Fibroblast of skin of scalp (primary cell): ENCODE results near the gene AKAP9.
"Not testable (repeated sequence)": the region's sequence is repeated elsewhere in the genome, so short reads cannot be mapped to it uniquely, and the experiment has no call there.

ENCODE experiments used
- DNase-seq: peaks from one replicate; pipeline ENCODE4 v3.0.0-alpha.2; 2013

Gene AKAP9

GRCh38 chr7:92071032-92071431 is 130.4 kb downstream of the AKAP9 start:
- no peak for DNase-seq

GRCh38 chr7:92072121-92072520 is 131.5 kb downstream of the AKAP9 start:
- DNase-seq, result no peak

- DNase-seq, result no peak
Measured at GRCh38 chr7:92072708-92073107, 132.0 kb downstream of the AKAP9 start.

GRCh38 chr7:92075455-92076158 is 134.9 kb downstream of the AKAP9 start:
- DNase-seq, result no peak

DNA sequence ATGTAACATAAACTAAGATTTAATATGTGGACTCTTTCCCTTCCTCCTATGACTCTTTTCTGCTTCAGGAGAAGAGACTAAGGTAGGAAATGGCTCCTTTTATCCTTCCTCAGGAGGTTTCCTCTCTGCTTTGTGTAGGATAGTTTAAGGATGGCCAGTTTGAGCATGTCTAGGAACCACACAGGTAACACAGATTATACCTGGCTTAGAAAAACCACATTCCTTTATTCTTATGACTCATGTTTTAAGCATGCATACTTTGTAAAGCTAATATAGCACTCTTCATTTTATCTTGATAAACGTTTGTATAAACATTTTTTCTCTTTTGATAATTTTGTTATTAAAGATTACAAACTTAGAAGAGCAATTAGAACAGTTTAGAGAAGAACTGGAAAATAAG is 135.8 kb downstream of the AKAP9 start:
- DNase-seq, result no peak

- not testable (repeated sequence) for DNase-seq
Measured at GRCh38 chr7:92083922-92084321, 143.3 kb downstream of the AKAP9 start.

DNA sequence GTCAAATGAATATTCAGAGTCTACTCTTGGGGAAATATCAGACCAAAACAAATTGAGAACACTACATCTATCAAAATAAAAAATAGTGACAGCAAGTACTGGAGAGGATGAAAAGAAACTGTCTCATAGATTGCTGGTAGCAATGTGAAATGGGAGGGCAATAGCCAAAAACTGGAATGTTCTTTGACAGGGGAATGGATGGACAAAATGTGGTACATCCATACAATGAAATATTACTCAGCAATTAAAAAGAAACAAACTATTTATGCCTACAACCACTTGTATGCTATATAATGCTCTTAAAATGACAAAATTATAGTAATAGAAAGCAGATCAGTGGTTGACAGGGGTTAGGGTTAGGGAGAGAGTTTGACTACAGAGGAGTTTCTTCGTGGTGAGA is 147.6 kb downstream of the AKAP9 start:
- no peak for DNase-seq

DNA sequence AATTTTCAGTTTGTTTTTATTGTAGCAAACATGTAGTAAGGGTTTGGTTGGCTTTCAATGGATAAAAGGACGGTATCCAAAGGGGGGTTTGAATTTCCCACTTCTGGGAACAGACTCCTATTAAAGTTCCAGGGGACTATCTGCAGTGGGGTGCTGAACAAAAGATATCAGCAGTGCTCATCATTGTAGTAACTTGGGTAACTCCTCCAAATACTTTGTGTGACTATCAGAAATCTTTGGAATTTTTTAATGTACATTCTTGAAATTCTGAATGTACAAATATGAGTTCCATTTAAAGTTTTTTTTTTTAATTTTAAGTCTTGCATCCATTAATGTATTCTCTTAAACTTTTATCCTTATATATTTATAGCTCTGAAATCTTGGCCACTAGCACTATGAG is 151.5 kb downstream of the AKAP9 start:
- DNase-seq, result peak; percentile 42

DNA sequence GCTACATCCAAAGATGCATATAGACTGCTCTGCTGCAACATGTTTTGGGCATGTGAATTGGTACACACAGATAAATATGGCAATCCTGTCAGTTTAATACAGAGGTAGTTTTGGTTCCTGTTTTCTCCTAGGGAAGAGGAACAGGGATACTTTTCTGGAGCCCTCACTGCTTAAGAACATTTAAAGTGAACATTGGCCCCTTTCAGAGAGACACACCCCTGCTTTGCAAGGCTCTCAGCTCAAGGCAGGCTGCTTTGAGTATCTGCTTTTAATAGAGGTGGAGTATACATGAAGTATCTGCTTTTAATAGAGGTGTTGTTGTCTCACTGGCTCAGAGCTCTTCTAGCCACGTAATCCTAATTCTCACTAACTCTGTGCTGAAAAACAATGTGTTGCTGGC is 154.7 kb downstream of the AKAP9 start:
- no peak for DNase-seq

DNA sequence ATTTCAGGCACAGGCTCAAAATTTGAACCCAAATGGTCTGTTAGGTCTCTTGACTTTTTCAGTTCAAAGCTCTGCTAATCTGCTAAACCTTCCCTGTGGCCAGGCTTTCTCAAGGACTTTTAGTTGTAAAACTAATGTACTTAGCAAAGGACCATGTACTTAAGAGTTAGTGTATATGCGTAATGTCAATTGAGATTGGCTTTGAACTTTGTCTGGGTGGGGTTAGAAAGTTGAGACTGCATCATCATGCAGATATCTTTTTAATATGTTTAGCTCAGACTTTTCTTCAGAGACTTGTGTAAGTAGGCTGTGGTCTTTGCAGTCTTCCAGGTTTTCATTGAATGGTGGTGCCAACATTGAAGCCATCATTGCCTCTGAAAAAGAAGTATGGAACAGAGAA is 159.9 kb downstream of the AKAP9 start:
- no peak for DNase-seq

GRCh38 chr7:92102862-92103261 is 162.2 kb downstream of the AKAP9 start:
- DNase-seq, result peak; percentile 7

- DNase-seq, result no peak
Measured at GRCh38 chr7:92108821-92109220, 168.2 kb downstream of the AKAP9 start.

GRCh38 chr7:92110857-92111256 is 170.2 kb downstream of the AKAP9 start:
- no peak for DNase-seq

GRCh38 chr7:92115821-92116220 is 175.2 kb downstream of the AKAP9 start:
- no peak for DNase-seq

- no peak for DNase-seq
Measured at GRCh38 chr7:92116949-92117348, 176.3 kb downstream of the AKAP9 start.

- no peak for DNase-seq
Measured at GRCh38 chr7:92119213-92119759, 178.6 kb downstream of the AKAP9 start.

DNA sequence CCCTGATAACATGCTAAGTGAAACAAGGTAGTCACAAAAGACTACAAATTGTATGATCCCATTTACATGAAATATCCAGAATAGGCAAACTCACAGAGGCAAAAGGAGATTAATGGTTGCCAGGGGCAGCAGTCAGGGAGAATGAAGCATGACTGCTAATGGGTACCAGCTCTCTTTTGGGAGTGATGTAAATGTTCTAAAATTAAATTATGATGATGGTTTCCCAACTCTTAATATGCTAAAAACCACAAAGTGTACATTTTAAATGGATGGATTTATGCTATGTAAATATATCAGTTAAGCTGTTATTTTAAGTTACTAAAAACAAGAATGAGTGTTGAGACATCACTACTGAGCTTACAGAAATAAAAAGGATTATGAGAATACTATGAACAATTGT is 181.0 kb downstream of the AKAP9 start:
- DNase-seq, result peak; percentile 9

DNA sequence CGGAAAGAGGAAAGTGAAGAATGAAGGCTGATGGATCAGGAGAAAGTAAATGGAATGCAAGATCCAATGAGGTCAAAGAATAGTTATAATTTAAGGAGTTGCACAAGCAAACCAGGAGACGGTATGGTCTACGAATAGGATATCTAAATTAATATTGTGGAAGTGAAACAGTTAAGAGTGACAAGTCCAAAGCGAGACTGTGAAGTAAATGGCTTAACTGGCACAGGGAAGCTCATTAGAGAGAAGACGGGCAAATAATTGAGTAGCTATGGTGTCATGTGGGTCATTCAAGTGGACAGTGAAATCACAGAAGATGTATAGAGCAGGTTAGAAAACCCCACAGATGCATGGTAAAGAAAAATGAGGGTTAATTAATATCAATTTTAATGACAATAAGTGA is 190.4 kb downstream of the AKAP9 start:
- no peak for DNase-seq

- DNase-seq, result no peak
Measured at GRCh38 chr7:92131764-92132330, 191.2 kb downstream of the AKAP9 start.

GRCh38 chr7:92133133-92133736 is 192.6 kb downstream of the AKAP9 start:
- DNase-seq, result no peak

- peak; percentile 53 for DNase-seq
Measured at GRCh38 chr7:92133737-92134270, 193.1 kb downstream of the AKAP9 start.

GRCh38 chr7:92134271-92135051 is 193.8 kb downstream of the AKAP9 start, which contains the start of gene CYP51A1:
Gene CYP51A1, minus strand, starts transcription at chr7:92134477. Its CDS starts 113 bp downstream, at chr7:92134364.
- peak; percentile 94 for DNase-seq
